K562 (cell line): Measurements from ENCODE around the gene OR8A1. TPM values are rescaled to one million over a fixed set of nuclear protein-coding genes. Genes with fewer than 3 reads are reported as not detected.

Experiments used
- MGA ChIP-seq: fragments of 450-650 bp; IDR thresholded peaks from 2 replicates; pipeline ENCODE4 v1.6.1; 2016; ENCODE audit warnings: mild to moderate bottlenecking, moderate library complexity
- SRF ChIP-seq, 2 experiments: fragments of 250-450, 450-650 bp in 1 of 2; sonication (Bioruptor Pico) in 1 of 2; sonication (generic) in 1 of 2; formaldehyde crosslinking; IDR thresholded peaks; 2 replicates each; pipeline versions ENCODE4 v1.5.0 to v1.5.1; 2020 to 2022; ENCODE audit warnings: mild to moderate bottlenecking in 1 of 2, missing genetic modification reagents in 1 of 2
- ZNF239 ChIP-seq: fragments of 250-450 bp; sonication (Bioruptor Pico); IDR thresholded peaks from 2 replicates; pipeline ENCODE4 v1.4.0; 2020; ENCODE audit warnings: mild to moderate bottlenecking
- ZNF407 ChIP-seq: fragments of 450-650 bp; IDR thresholded peaks from 2 replicates; pipeline ENCODE4 v1.6.1; 2016; ENCODE audit warnings: low read depth
- ZNF511 ChIP-seq: sonication (generic); formaldehyde crosslinking; IDR thresholded peaks from 2 replicates; pipeline ENCODE4 v1.8.0; 2022; ENCODE audit warnings: mild to moderate bottlenecking, missing genetic modification reagents
- polyA plus RNA-seq, 8 experiments: library from polyadenylated mRNA; depleted of rRNA in 4 of 8; stranded (reverse) in 5 of 8; unstranded in 3 of 8; fragments of >200 nt; fragmentation: Nextera tagmentation in 2 of 8; fragmentation: Illumina TruSeq in 1 of 8; extraction: Ambion mirVana in 2 of 8; extraction: Trizol in 1 of 8; gene quantifications; 2 replicates each; pipeline versions ENCODE4 v1.2.1 to v1.2.3, GENCODE V29; 2011 to 2014; ENCODE audit warnings: inconsistent platforms in 1 of 8, missing spikeins in 1 of 8
- total RNA-seq, 7 experiments: library from RNA; depleted of rRNA in 6 of 7; stranded (reverse); fragments of >200 nt in 6 of 7; fragmentation: Illumina TruSeq in 2 of 7; extraction: Trizol in 2 of 7; gene quantifications; 2 replicates each; pipeline versions ENCODE4 v1.2.1 to v1.2.3, GENCODE V29; 2011 to 2021; ENCODE audit warnings: low replicate concordance in 1 of 7

Gene OR8A1
- total and polyA plus RNA-seq, 9 of the 15 experiments (the other 6 are each of a cell fraction or from before 2014, with no cell fraction given): 0.27 to 2.7 (median 1.4) TPM

GRCh38 chr11:124535552-124536232 is 34.1 kb upstream of the OR8A1 start (continued):
- TF ChIP-seq ZNF239 (CRISPR knock-in tag): no peak
- no peak for TF ChIP-seq SRF (CRISPR knock-in tag; IDR thresholded peaks at IDR 0.05)
- no peak for TF ChIP-seq ZNF407
- TF ChIP-seq MGA: no peak
- no peak for TF ChIP-seq ZNF511
